ENCODE measurements around the gene IGF2BP2. TPM values are rescaled to one million over a fixed set of nuclear protein-coding genes. Genes with fewer than 3 reads are reported as not detected.

The IGF2BP2 gene
- total and polyA plus RNA-seq, 9 of the 15 experiments (the other 6 are each of a cell fraction or from before 2014, with no cell fraction given) = 3.2 to 59.6 (median 30.5) TPM

DNA sequence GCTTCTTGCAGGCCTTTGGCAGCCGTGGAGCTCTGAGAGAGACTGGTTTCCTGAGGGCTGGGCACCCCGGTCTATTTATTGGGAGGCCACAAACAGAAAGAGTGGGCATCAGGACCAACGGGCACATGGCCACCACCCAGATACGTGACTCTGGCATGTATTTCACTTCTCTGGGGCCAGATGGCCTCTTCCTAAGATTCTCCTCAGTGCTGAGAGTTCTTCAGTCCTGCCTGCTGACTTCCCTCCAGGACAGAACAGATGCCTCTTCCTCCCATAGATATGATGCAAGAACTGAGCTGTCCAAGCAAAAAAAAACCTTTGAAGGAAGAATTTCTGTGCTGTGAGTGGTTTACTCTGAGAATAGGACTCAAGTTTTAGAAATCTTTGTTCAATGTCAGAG, 107.7 kb downstream of the IGF2BP2 start:
- H3K27me3 ChIP-seq (ENCODE audit: control insufficient read depth in 2 of 2, insufficient read depth in 2 of 2, low read length in 2 of 2) = no peaks in the 10 kb centered on the region
- H3K27ac ChIP-seq (ENCODE audit: extremely low read depth, low read depth, low read length) = no peak overlapping the region
- WGBS (ENCODE audit: insufficient coverage, low coverage, missing lambda C conversion rate) = 71% methylated on average over 4 of the region's 4 CpGs
- in situ Hi-C loops (cut with MboI) = no loop called here
- intact Hi-C loops (cut with micrococcal nuclease) = no loop called here
- no peaks in the 10 kb centered on the region for H3K9me1 ChIP-seq (ENCODE audit: control insufficient read depth, insufficient read depth, low read length)
- no peaks in the 10 kb centered on the region for H3K9me3 ChIP-seq (replicated peaks; ENCODE audit: control insufficient read depth, insufficient read depth, low read depth, low read length)
- FAIRE-seq (no peak), DNase-seq (ENCODE audit: extremely low read depth in 1 of 4, low spot score in 3 of 4) (no peak), ATAC-seq (peak; percentile 47)
- BruUV-seq (replicated peaks) = no TSS peak
- no peak overlapping the region; a peak in 1 of 4 replicates for H3K9ac ChIP-seq (ENCODE audit: insufficient read depth in 1 of 2, low read depth in 2 of 2, low read length in 2 of 2)
- H4K20me1 ChIP-seq (replicated peaks; ENCODE audit: control insufficient read depth, insufficient read depth, low read length) = peaks cover 3% of the 10 kb centered on the region
- no peak overlapping the region for H2AFZ ChIP-seq (ENCODE audit: low read depth, low read length)
- no peaks in the 10 kb centered on the region; a peak in 3 of 5 replicates for H3K4me1 ChIP-seq (replicated peaks in 1 of 2; ENCODE audit: control insufficient read depth in 2 of 2, insufficient read depth in 2 of 2, low read length in 2 of 2)
- no peak overlapping the region for H3K4me3 ChIP-seq
- H3K79me2 ChIP-seq (ENCODE audit: control insufficient read depth, insufficient read depth, low read length) = peaks cover 58% of the 10 kb centered on the region
- 0 out of 2 replicates have a peak, but pooled peaks have one; percentile 10 for TF ChIP-seq CXXC5 (CRISPR knock-in tag; IDR thresholded peaks at IDR 0.05)
- TF ChIP-seq IRF1 (CRISPR knock-in tag; IDR thresholded peaks at IDR 0.05; ENCODE audit: borderline replicate concordance) = no peak
- peak; percentile 51 for TF ChIP-seq CEBPG (CRISPR knock-in tag; IDR thresholded peaks at IDR 0.05)
- TF ChIP-seq CEBPG (tag; conservative IDR thresholded peaks at IDR 0.05 in 1 of 2, IDR thresholded peaks at IDR 0.05 in 1 of 2) = peak; percentile 75 to 90
- peak; percentile 67 for TF ChIP-seq ATF3 (IDR thresholded peaks at IDR 0.05)
- no peak for TF ChIP-seq ATF3 (CRISPR knock-in tag; conservative IDR thresholded peaks at IDR 0.05)
- TF ChIP-seq ATF4 (CRISPR knock-in tag; IDR thresholded peaks at IDR 0.05) = peak; percentile 26; the same call in 1 of the 2 replicates
- peak; percentile 55; the same call in 1 of the 2 replicates for TF ChIP-seq CEBPB (tag; IDR thresholded peaks at IDR 0.05)
- no peak for TF ChIP-seq NFE2L1 (tag; IDR thresholded peaks at IDR 0.05; ENCODE audit: borderline replicate concordance, low read depth)
- H3K36me3 ChIP-seq (ENCODE audit: control insufficient read depth, insufficient read depth, low read length) = peaks cover 3% of the 10 kb centered on the region; the same call in 2 of the 3 replicates
- CTCF ChIA-PET (ENCODE audit: low intra/inter-chr PET ratio) = no interaction called here
- no peak overlapping the region for H3K4me2 ChIP-seq (ENCODE audit: insufficient read depth, low read length)
- POLR2A ChIA-PET = interaction anchor here (0.6 to 1.4 kb wide), 3 partner anchors 198 to 220 kb away, joined by 3 read pairs; no protein-coding TSS in a partner anchor
